ENCODE results near the gene HCN3.

The HCN3 gene

GRCh38 chr1:155254714-155255242, 22.5 kb upstream of the HCN3 start:
- no peak for DNase-seq

GRCh38 chr1:155255243-155256007, 21.8 kb upstream of the HCN3 start, which contains the start of gene ENTREP3:
Gene ENTREP3, minus strand, starts transcription at chr1:155255483. Its CDS starts 606 bp downstream, at chr1:155254877.
- peak; percentile 85 for DNase-seq

- DNase-seq = no peak
These were observed 21.0 kb upstream of the HCN3 start for GRCh38 chr1:155256058-155256852.

GRCh38 chr1:155260276-155260675, 17.0 kb upstream of the HCN3 start:
- no peak for DNase-seq

GRCh38 chr1:155261493-155261851, 15.8 kb upstream of the HCN3 start:
- DNase-seq = peak in 1 of 2 experiments; percentile 32

- peak; percentile 90 to 93 for DNase-seq
These were observed 15.2 kb upstream of the HCN3 start, which contains the start of gene SCAMP3 for GRCh38 chr1:155261852-155262673. Gene SCAMP3, minus strand, starts transcription at chr1:155262360. Its CDS starts 209 bp downstream, at chr1:155262151.

- DNase-seq = no peak
These were observed 14.2 kb upstream of the HCN3 start for GRCh38 chr1:155263067-155263466.

GRCh38 chr1:155266553-155266952, 10.7 kb upstream of the HCN3 start:
- no peak for DNase-seq

- DNase-seq = no peak
These were observed 9.9 kb upstream of the HCN3 start for GRCh38 chr1:155267373-155267772.

GRCh38 chr1:155268630-155269029, 8.6 kb upstream of the HCN3 start:
- DNase-seq = no peak

- DNase-seq = no peak
These were observed 7.9 kb upstream of the HCN3 start for GRCh38 chr1:155269381-155269780.

- DNase-seq = no peak
These were observed 4.6 kb upstream of the HCN3 start for GRCh38 chr1:155272466-155273342.

- peak; percentile 97 to 98 for DNase-seq
These were observed 3.7 kb upstream of the HCN3 start, which contains the start of gene CLK2 for GRCh38 chr1:155273343-155274245. Gene CLK2, minus strand, starts transcription at chr1:155273504. Its CDS starts 2,527 bp downstream, at chr1:155270977.

GRCh38 chr1:155277902-155278688, 832 bp downstream of the HCN3 start:
- DNase-seq = peak; percentile 82 to 83

GRCh38 chr1:155278689-155279160, 1.5 kb downstream of the HCN3 start:
- DNase-seq = no peak

GRCh38 chr1:155279268-155279667, 2.0 kb downstream of the HCN3 start:
- DNase-seq = no peak

GRCh38 chr1:155282488-155283091, 5.3 kb downstream of the HCN3 start:
- DNase-seq = no peak

- DNase-seq = no peak
These were observed 7.2 kb downstream of the HCN3 start for GRCh38 chr1:155284476-155284875.

GRCh38 chr1:155285063-155285462, 7.8 kb downstream of the HCN3 start:
- no peak for DNase-seq

All from activated CD4-positive, alpha-beta T cell treated with anti-CD3 and anti-CD28 coated beads, Interleukin-2, amount 50 U/mL, for 48 hours (primary cell).